CD4-positive, alpha-beta T cell (primary cell): ENCODE results near the gene ADARB2. TPM values are rescaled to one million over a fixed set of nuclear protein-coding genes. Genes with fewer than 3 reads are reported as not detected.
A peak's percentile ranks its signal among the peaks of the same experiment; 100 is the strongest.

ENCODE experiments used
- ATAC-seq: fragments of 200-7000 bp; cut with Tn5 transposase; one replicate; pipeline ENCODE4 v1.10.0; 2022; ENCODE audit warnings: mild to moderate bottlenecking; ENCODE audit not compliant: poor library complexity
- CTCF ChIA-PET: fragments of 350-600 bp; sonication (Branson Sonifier 250); formaldehyde crosslinking; loops from one replicate; lab custom pipeline; 2021; ENCODE audit warnings: antibody characterized with exemption, inconsistent platforms; lab: Charles Lee
- POLR2A ChIA-PET: fragments of 350-600 bp; sonication (Branson Sonifier 250); formaldehyde crosslinking; loops from one replicate; lab custom pipeline; 2021; ENCODE audit warnings: antibody characterized with exemption, inconsistent platforms; lab: Charles Lee
- DNase-seq, 14 experiments: peaks; one replicate each; pipeline ENCODE4 v3.0.0-alpha.2; 2013 to 2020; ENCODE audit warnings: mixed read lengths in 2 of 14
- H3K27ac ChIP-seq, 2 donors: one replicate each; pipeline versions ENCODE4 v1.5.1 to v1.7.0; 2013; ENCODE audit warnings: low read length in 2 of 2, low read depth in 1 of 2, mild to moderate bottlenecking in 1 of 2
- H3K27me3 ChIP-seq, 2 experiments: 1 replicate in 1 of 2; 2 replicates in 1 of 2; pipeline versions ENCODE4 v1.6.1 to v1.7.0; 2013; ENCODE audit warnings: low read length in 2 of 2, control low read depth in 1 of 2, mild to moderate bottlenecking in 1 of 2, moderate library complexity in 1 of 2; ENCODE audit not compliant: insufficient read depth in 2 of 2, control insufficient read depth in 1 of 2
- H3K36me3 ChIP-seq: one replicate; pipeline ENCODE4 v1.6.1; 2013; ENCODE audit warnings: low read length, control low read depth; ENCODE audit not compliant: insufficient read depth
- H3K4me1 ChIP-seq: one replicate; pipeline ENCODE4 v1.6.1; 2013; ENCODE audit warnings: low read length, control low read depth; ENCODE audit not compliant: insufficient read depth
- H3K4me3 ChIP-seq: one replicate; pipeline ENCODE4 v1.5.1; 2013; ENCODE audit warnings: mild to moderate bottlenecking, low read length, moderate library complexity
- H3K9me3 ChIP-seq, 2 experiments: 1 replicate in 1 of 2; 2 replicates in 1 of 2; pipeline versions ENCODE4 v1.6.1 to v1.7.0; 2013; ENCODE audit warnings: low read length in 2 of 2, mild to moderate bottlenecking in 2 of 2, control low read depth in 1 of 2, moderate library complexity in 1 of 2; ENCODE audit not compliant: control insufficient read depth in 1 of 2, insufficient read depth in 1 of 2
- H3K27ac Mint-ChIP-seq: one replicate; pipeline ENCODE4 v1.8.0; 2020; ENCODE audit warnings: mixed read lengths
- H3K27me3 Mint-ChIP-seq: one replicate; pipeline ENCODE4 v1.8.0; 2021; ENCODE audit warnings: mixed read lengths
- H3K36me3 Mint-ChIP-seq: one replicate; pipeline ENCODE4 v1.8.0; 2021; ENCODE audit warnings: low read depth, mixed read lengths
- H3K4me1 Mint-ChIP-seq: one replicate; pipeline ENCODE4 v1.8.0; 2021; ENCODE audit warnings: low read depth, mixed read lengths
- H3K4me3 Mint-ChIP-seq: one replicate; pipeline ENCODE4 v1.8.0; 2020; ENCODE audit warnings: mild to moderate bottlenecking, mixed read lengths
- H3K9me3 Mint-ChIP-seq: one replicate; pipeline ENCODE4 v1.8.0; 2020; ENCODE audit warnings: mixed read lengths
- CTCF ChIP-seq: fragments of 200-600 bp; IDR thresholded peaks from one replicate; pipeline ENCODE4 v1.8.0; 2022; ENCODE audit warnings: antibody characterized with exemption, mild to moderate bottlenecking
- intact Hi-C, 2 experiments: fragments of 100-400 bp; cut with DNase I in 1 of 2; cut with micrococcal nuclease in 1 of 2; formaldehyde crosslinking; loops; one replicate each; pipeline versions ENCODE4 v1.15.1 to v1.9.0; 2023 to 2025; cut with DNase I, micrococcal nuclease
- total RNA-seq, 174 experiments: library from RNA in 2 of 174; stranded (reverse) in 2 of 174; gene quantifications; one replicate each; pipeline ENCODE4 v1.2.3 and lab custom pipeline; 2021 to 2026

Gene ADARB2
- total RNA-seq, 2 experiments from 2014 or later: 0.14 TPM; not detected in 1

DNA sequence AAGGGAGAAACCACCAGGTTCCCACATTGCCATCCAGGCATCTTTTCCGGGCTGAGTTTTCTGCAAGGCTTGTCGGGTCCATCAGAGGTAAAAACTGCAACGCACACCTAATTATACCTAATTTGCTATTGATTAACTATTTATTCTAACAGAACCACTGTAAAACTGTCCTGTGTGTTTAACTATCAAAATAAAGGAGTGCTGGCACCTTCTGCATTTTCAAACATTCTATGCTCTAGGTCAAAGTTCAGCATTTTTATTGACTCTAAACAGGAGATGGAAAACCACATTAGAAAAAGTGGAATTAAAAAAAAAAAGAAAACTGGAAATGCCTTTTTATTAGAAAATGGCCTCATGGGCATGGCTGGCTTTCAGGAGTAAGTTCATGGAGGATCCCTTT, 82.0 kb downstream of the ADARB2 start:
- DNase-seq (no peak), ATAC-seq (no peak)
- intact Hi-C loops: no loop called here
- H3K4me1 ChIP-seq: no peaks in the 10 kb centered on the region
- ChIA-PET POLR2A (no interaction called here), CTCF (no interaction called here)
- H3K27ac ChIP-seq: no peak overlapping the region
- Mint-ChIP-seq H3K27me3 (peaks cover 9% of the 10 kb centered on the region), H3K36me3 (no peaks in the 10 kb centered on the region), H3K4me1 (no peaks in the 10 kb centered on the region), H3K27ac (no peak overlapping the region), H3K9me3 (no peaks in the 10 kb centered on the region), H3K4me3 (no peak overlapping the region)
- no peak for TF ChIP-seq CTCF
- no peaks in the 10 kb centered on the region for H3K9me3 ChIP-seq
- H3K36me3 ChIP-seq: no peaks in the 10 kb centered on the region
- no peak overlapping the region for H3K4me3 ChIP-seq
- H3K27me3 ChIP-seq: no peaks in the 10 kb centered on the region

DNA sequence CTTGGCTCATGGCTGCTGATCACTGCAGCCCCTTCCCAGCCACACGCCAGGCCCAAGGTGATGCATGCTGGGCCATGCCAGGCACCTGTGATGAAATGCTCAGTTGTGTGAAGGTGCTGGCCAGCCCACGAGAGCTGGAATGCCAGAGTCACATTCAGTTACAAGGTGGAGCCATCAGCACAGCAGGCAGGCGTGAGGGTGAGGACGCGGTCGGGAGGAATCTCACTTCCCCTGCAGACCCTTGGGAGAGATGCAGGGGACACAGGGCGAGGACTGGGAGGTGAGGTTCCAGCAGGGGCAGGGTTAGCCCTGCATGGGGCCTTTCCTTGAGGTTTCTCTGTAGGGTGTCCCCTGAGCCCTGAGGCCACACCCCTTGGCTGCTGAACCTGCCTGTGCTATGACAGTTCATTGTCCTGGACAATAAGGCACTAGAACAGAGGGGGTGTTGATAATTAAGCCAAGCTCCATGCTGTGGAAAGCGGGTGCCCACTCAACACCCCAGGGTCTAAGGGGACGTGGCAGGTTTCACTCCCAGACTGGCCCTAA, 82.4 kb downstream of the ADARB2 start:
- no peak for TF ChIP-seq CTCF
- no peaks in the 10 kb centered on the region for H3K27me3 ChIP-seq
- no peak overlapping the region for H3K27ac Mint-ChIP-seq
- ATAC-seq (no peak), DNase-seq (no peak)
- no peaks in the 10 kb centered on the region for H3K4me1 ChIP-seq
- no peaks in the 10 kb centered on the region for H3K9me3 Mint-ChIP-seq
- H3K27ac ChIP-seq: no peak overlapping the region
- H3K4me1 Mint-ChIP-seq: no peaks in the 10 kb centered on the region
- H3K36me3 ChIP-seq: no peaks in the 10 kb centered on the region
- H3K9me3 ChIP-seq: no peaks in the 10 kb centered on the region
- POLR2A ChIA-PET: no interaction called here
- peaks cover 9% of the 10 kb centered on the region for H3K27me3 Mint-ChIP-seq
- no peak overlapping the region for H3K4me3 Mint-ChIP-seq
- no peaks in the 10 kb centered on the region for H3K36me3 Mint-ChIP-seq
- CTCF ChIA-PET: no interaction called here
- H3K4me3 ChIP-seq: no peak overlapping the region
- intact Hi-C loops: no loop called here

DNA sequence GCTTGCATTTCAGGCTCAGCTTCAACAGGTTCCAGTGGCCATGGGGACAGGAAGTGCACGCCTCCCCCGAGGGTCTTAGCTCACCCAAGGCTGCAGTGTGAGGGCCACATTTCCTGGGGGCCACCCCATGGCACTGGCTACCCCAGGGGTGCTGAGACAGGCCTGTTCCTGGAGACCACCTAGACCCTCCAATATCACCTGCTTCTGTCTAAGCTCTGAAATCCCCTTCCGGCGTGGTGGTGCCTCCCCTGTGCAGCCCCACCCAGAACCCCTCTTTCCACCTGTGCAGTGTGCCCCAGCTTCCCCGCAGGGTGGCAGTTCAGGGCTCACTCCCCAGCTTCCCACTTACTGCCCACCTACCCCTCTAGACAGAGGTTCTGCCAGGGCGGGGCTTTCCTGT, 83.1 kb downstream of the ADARB2 start:
- Histone ChIP-seq H3K4me1 (no peaks in the 10 kb centered on the region), H3K36me3 (no peaks in the 10 kb centered on the region), H3K27me3 (no peaks in the 10 kb centered on the region), H3K27ac (no peak overlapping the region), H3K4me3 (no peak overlapping the region), H3K9me3 (no peaks in the 10 kb centered on the region)
- Mint-ChIP-seq H3K27ac (no peak overlapping the region), H3K36me3 (no peaks in the 10 kb centered on the region), H3K27me3 (peaks cover 12% of the 10 kb centered on the region), H3K4me1 (no peaks in the 10 kb centered on the region), H3K9me3 (no peaks in the 10 kb centered on the region), H3K4me3 (no peak overlapping the region)
- ATAC-seq: no peak
- intact Hi-C loops: no loop called here
- ChIA-PET CTCF (no interaction called here), POLR2A (no interaction called here)
- DNase-seq: peak in 1 of 14 experiments; percentile 24
- no peak for TF ChIP-seq CTCF
